IMR-90 (cell line): ENCODE measurements around the gene EIF4G3. TPM values are rescaled to one million over a fixed set of nuclear protein-coding genes. Genes with fewer than 3 reads are reported as not detected.
A peak's percentile ranks its signal among the peaks of the same experiment; 100 is the strongest.

Experiments used
- ATAC-seq: fragments of 200-7000 bp; cut with Tn5 transposase; 2 replicates; pipeline ENCODE4 v1.9.1; 2020; ENCODE audit warnings: low read depth, mild to moderate bottlenecking, moderate library complexity
- BruUV-seq: library from RNA; stranded (reverse); fragments of 400-500 nt; replicated peaks from 2 replicates; lab custom pipeline; 2021; lab: Mats Ljungman, UMichigan
- CTCF ChIA-PET: fragments of 300-600 bp; formaldehyde crosslinking; extraction: SDS; loops from one replicate; lab custom pipeline; 2021; ENCODE audit warnings: antibody characterized with exemption; lab: Yijun Ruan, JAX
- POLR2A ChIA-PET: fragments of 300-600 bp; sonication (Branson Sonifier 250); formaldehyde crosslinking; loops from one replicate; lab custom pipeline; 2022; ENCODE audit warnings: antibody characterized with exemption; ENCODE audit not compliant: unreplicated experiment; lab: Charles Lee
- DNase-seq: peaks from one replicate; pipeline ENCODE4 v3.0.0; 2013
- H2AFZ ChIP-seq: replicated peaks from 2 replicates; pipeline ENCODE3; 2013; ENCODE audit warnings: low read length, mild to moderate bottlenecking; ENCODE audit not compliant: poor library complexity
- H2AK5ac ChIP-seq: 2 replicates; pipeline ENCODE4 v1.6.1; 2013; ENCODE audit warnings: low read depth, low read length, inconsistent platforms
- H2AK9ac ChIP-seq: replicated peaks from 2 replicates; pipeline ENCODE3; 2013; ENCODE audit warnings: mild to moderate bottlenecking, low read depth, low read length, moderate library complexity; ENCODE audit not compliant: poor library complexity
- H2BK120ac ChIP-seq: 2 replicates; pipeline ENCODE4 v1.6.1; 2013; ENCODE audit warnings: low read depth, low read length, inconsistent platforms
- H2BK15ac ChIP-seq: 3 replicates; pipeline ENCODE4 v1.6.1; 2013; ENCODE audit warnings: low read depth, low read length, inconsistent platforms
- H2BK20ac ChIP-seq: 2 replicates; pipeline ENCODE4 v1.6.1; 2013; ENCODE audit warnings: low read depth, mild to moderate bottlenecking, inconsistent platforms, low read length, moderate library complexity
- H2BK5ac ChIP-seq: 2 replicates; pipeline ENCODE4 v1.6.1; 2013; ENCODE audit warnings: mild to moderate bottlenecking, low read depth, low read length, inconsistent platforms; ENCODE audit not compliant: poor library complexity, severe bottlenecking
- H3K14ac ChIP-seq: replicated peaks from 2 replicates; pipeline ENCODE4 v1.6.1; 2013; ENCODE audit warnings: low read depth, low read length, inconsistent platforms
- H3K18ac ChIP-seq: 2 replicates; pipeline ENCODE4 v1.6.1; 2013; ENCODE audit warnings: low read depth, low read length, control low read depth
- H3K23ac ChIP-seq: 2 replicates; pipeline ENCODE4 v1.6.1; 2013; ENCODE audit warnings: low read depth, low read length, inconsistent platforms
- H3K27ac ChIP-seq: 2 replicates; pipeline ENCODE4 v1.5.1; 2013; ENCODE audit warnings: mild to moderate bottlenecking, control low read depth, low read length; ENCODE audit not compliant: insufficient read depth
- H3K27me3 ChIP-seq: 2 replicates; pipeline ENCODE4 v1.6.1; 2013; ENCODE audit warnings: low read length; ENCODE audit not compliant: control insufficient read depth, insufficient read depth
- H3K36me3 ChIP-seq: 2 replicates; pipeline ENCODE4 v1.6.1; 2013; ENCODE audit warnings: low read length, mixed read lengths; ENCODE audit not compliant: control insufficient read depth, insufficient read depth
- H3K4ac ChIP-seq: 2 replicates; pipeline ENCODE4 v1.6.1; 2013; ENCODE audit warnings: low read depth, low read length, inconsistent platforms
- H3K4me1 ChIP-seq: 2 replicates; pipeline ENCODE4 v1.6.1; 2013; ENCODE audit warnings: low read length, mixed read lengths; ENCODE audit not compliant: control insufficient read depth, insufficient read depth
- H3K4me2 ChIP-seq: 2 replicates; pipeline ENCODE4 v1.6.1; 2013; ENCODE audit warnings: low read depth, mild to moderate bottlenecking, control low read depth, low read length, moderate library complexity
- H3K4me3 ChIP-seq: 2 replicates; pipeline ENCODE4 v1.5.1; 2013; ENCODE audit warnings: low read depth, mild to moderate bottlenecking, control low read depth, low read length, moderate library complexity; ENCODE audit not compliant: insufficient read depth
- H3K56ac ChIP-seq: 2 replicates; pipeline ENCODE4 v1.6.1; 2013; ENCODE audit warnings: low read length, inconsistent platforms; ENCODE audit not compliant: insufficient read depth; ENCODE audit errors: extremely low read depth
- H3K79me1 ChIP-seq, 2 experiments: 2 replicates each; pipeline ENCODE4 v1.6.1; 2013; ENCODE audit warnings: low read length in 2 of 2, inconsistent platforms in 1 of 2, low read depth in 1 of 2
- H3K9ac ChIP-seq: 2 replicates; pipeline ENCODE4 v1.6.1; 2013; ENCODE audit warnings: low read depth, low read length, control low read depth
- H3K9me1 ChIP-seq: 2 replicates; pipeline ENCODE4 v1.6.1; 2013; ENCODE audit warnings: low read length, inconsistent platforms; ENCODE audit not compliant: insufficient read depth
- H3K9me3 ChIP-seq: 2 replicates; pipeline ENCODE4 v1.6.1; 2013; ENCODE audit warnings: low read length; ENCODE audit not compliant: control insufficient read depth, insufficient read depth
- H4K20me1 ChIP-seq: 2 replicates; pipeline ENCODE4 v1.6.1; 2013; ENCODE audit warnings: low read length, inconsistent platforms; ENCODE audit not compliant: insufficient read depth
- H4K5ac ChIP-seq: 2 replicates; pipeline ENCODE4 v1.6.1; 2013; ENCODE audit warnings: mild to moderate bottlenecking, low read depth, low read length, control low read depth
- H4K8ac ChIP-seq, 2 experiments: 2 replicates each; pipeline ENCODE4 v1.6.1; 2013; ENCODE audit warnings: low read depth in 2 of 2, low read length in 2 of 2, control low read depth in 1 of 2, inconsistent platforms in 1 of 2
- H4K91ac ChIP-seq: 2 replicates; pipeline ENCODE4 v1.6.1; 2013; ENCODE audit warnings: low read depth, low read length, inconsistent platforms; ENCODE audit not compliant: insufficient read depth
- CEBPB ChIP-seq: IDR thresholded peaks from 2 replicates; pipeline ENCODE4 v1.6.1; 2012; ENCODE audit warnings: low read depth, low read length, improper control_type of control experiment
- ELK1 ChIP-seq: fragments of 150-350 bp; IDR thresholded peaks from 2 replicates; pipeline ENCODE4 v1.6.1; 2016; ENCODE audit warnings: low read depth, mild to moderate bottlenecking, low read length, moderate library complexity, borderline replicate concordance
- WGBS, 2 experiments: methylation state at CpG; one replicate each; pipeline versions ENCODE4 v1.1.5 to v1.1.7; 2013; ENCODE audit warnings: missing lambda C conversion rate in 2 of 2; ENCODE audit not compliant: insufficient read length in 1 of 2; ENCODE audit errors: extremely low coverage in 2 of 2; 5-methylcytosine and 5-hydroxymethylcytosine counted together
- dilution Hi-C: fragments of 300-500 bp; cut with HindIII; formaldehyde crosslinking; loops from one replicate; pipeline ENCODE4 v1.14.3; 2018; ENCODE audit warnings: low sequenced_read_pairs; ENCODE audit not compliant: unreplicated experiment
- in situ Hi-C: fragments of 300-500 bp; cut with MboI; formaldehyde crosslinking; loops from 3 replicates; pipeline ENCODE4 v1.14.3; 2019; ENCODE audit warnings: low sequenced_read_pairs, inconsistent platforms, mixed read lengths
- intact Hi-C: fragments of 100-400 bp; cut with micrococcal nuclease; formaldehyde crosslinking; loops from 2 replicates; pipeline ENCODE4 v1.10.0; 2022
- polyA plus RNA-seq, 3 experiments: library from polyadenylated mRNA; depleted of rRNA; stranded (reverse); fragments of >200 nt; gene quantifications; 2 replicates each; pipeline ENCODE4 v1.2.3, GENCODE V29; 2012; ENCODE audit warnings: low replicate concordance in 1 of 3
- total RNA-seq: library from RNA; depleted of rRNA; stranded (reverse); fragments of >200 nt; gene quantifications from 2 replicates; pipeline ENCODE4 v1.2.3, GENCODE V29; 2012

EIF4G3 gene
- total and polyA plus RNA-seq, 2 of the 4 experiments (the other 2 are of a cell fraction): 25.8 to 49.2 TPM

DNA sequence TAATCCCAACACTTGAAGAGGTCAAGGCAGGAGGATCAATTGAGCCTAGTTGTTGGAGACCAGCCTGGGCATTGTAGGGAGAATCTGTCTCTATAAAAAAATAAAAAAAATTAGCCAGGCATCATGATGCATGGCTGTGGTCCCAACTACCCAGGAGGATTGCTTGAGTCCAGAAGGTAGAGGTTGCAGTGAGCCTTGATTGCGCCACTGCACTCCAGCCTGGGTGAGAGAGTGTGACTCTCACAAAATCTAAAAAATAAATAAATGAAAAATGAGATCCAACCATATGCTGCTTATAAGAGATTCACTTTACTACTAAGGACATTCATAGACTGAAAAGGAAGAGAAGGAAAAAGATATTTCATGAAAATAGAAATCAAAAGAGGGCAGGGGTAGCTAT, 342.5 kb downstream of the EIF4G3 start:
- Histone ChIP-seq H3K4me3 (no peak overlapping the region), H3K4me1 (peaks cover 14% of the 10 kb centered on the region), H2AK5ac (no peak overlapping the region), H3K14ac (no peak overlapping the region), H4K20me1 (no peaks in the 10 kb centered on the region), H2BK5ac (no peak overlapping the region), H3K18ac (no peak overlapping the region), H2AK9ac (no peak overlapping the region), H3K23ac (no peak overlapping the region), H4K91ac (no peak overlapping the region), H4K5ac (no peak overlapping the region), H3K9ac (no peak overlapping the region), H3K27ac (peak overlapping the region; percentile 59; the same call in 1 of the 2 replicates), H3K79me1 (peaks cover 14 to 23% of the 10 kb centered on the region in 2 experiments; a peak in 3 of 4 replicates), H3K4me2 (no peak overlapping the region), H3K9me3 (peaks cover 1% of the 10 kb centered on the region; the same call in 1 of the 2 replicates), H3K56ac (no peak overlapping the region), H3K27me3 (no peaks in the 10 kb centered on the region), H3K4ac (no peak overlapping the region), H2AFZ (no peak overlapping the region), H2BK20ac (no peak overlapping the region), H4K8ac (no peak overlapping the region), H3K9me1 (peaks cover 4% of the 10 kb centered on the region; the same call in 1 of the 2 replicates), H2BK15ac (no peak overlapping the region), H2BK120ac (no peak overlapping the region), H3K36me3 (peaks cover 13% of the 10 kb centered on the region)
- dilution Hi-C loops (no loop called here), intact Hi-C loops (no loop called here), in situ Hi-C loops (no loop called here)
- no CpG with 5 or more reads among the region's 1 CpG for WGBS, 2 experiments
- POLR2A ChIA-PET: no interaction called here
- no TSS peak for BruUV-seq
- TF ChIP-seq ELK1: no peak
- peak; percentile 53 for TF ChIP-seq CEBPB
- no peak for DNase-seq
- CTCF ChIA-PET: no interaction called here
- peak; percentile 27; the same call in 1 of the 2 replicates for ATAC-seq
